ENCODE results near the gene ARMH1. TPM values are rescaled to one million over a fixed set of nuclear protein-coding genes. Genes with fewer than 3 reads are reported as not detected.
"Not testable (repeated sequence)": the region's sequence is repeated elsewhere in the genome, so short reads cannot be mapped to it uniquely, and the experiment has no call there.

ARMH1 gene
- total and polyA plus RNA-seq, 7 experiments from 2014 or later: 32.8 to 205 (median 71.8) TPM

- no peaks in the 10 kb centered on the region for H3K9me3 ChIP-seq (ENCODE audit: control insufficient read depth in 2 of 3, low read length in 3 of 3)
- Mint-ChIP-seq H3K9me3 (peaks cover 0 to 2% (median 0%) of the 10 kb centered on the region in 11 donors), H3K27ac (peak overlapping the region in 1 of 9 donors; percentile 0), H3K36me3 (peaks cover 0 to 3% (median 0%) of the 10 kb centered on the region in 5 donors), H3K27me3 (no peaks in the 10 kb centered on the region), H3K4me1 (peaks cover 12 to 46% (median 38%) of the 10 kb centered on the region in 7 donors), H3K4me3 (no peak overlapping the region)
- ChIA-PET POLR2A (interaction anchor here (1.2 to 1.5 kb wide), 4 partner anchors 11 to 276 kb away, joined by 3 to 5 read pairs (median 4); partner anchors contain the start of genes HECTD3 and UROD), CTCF (no interaction called here)
- H3K36me3 ChIP-seq (ENCODE audit: control insufficient read depth in 2 of 3, insufficient read depth in 3 of 3, low read length in 3 of 3): no peaks in the 10 kb centered on the region
- H3K4me3 ChIP-seq (ENCODE audit: low read length): no peak overlapping the region
- H3K27ac ChIP-seq (ENCODE audit: low read depth, low read length): no peak overlapping the region
- H3K27me3 ChIP-seq (ENCODE audit: control insufficient read depth in 2 of 2, insufficient read depth in 2 of 2, low read length in 2 of 2): no peaks in the 10 kb centered on the region
- intact Hi-C loops (cut with micrococcal nuclease): loop anchor here in 1 of 2 donors (5.0 kb wide), 2 partner anchors 379 to 951 kb away; partner anchors contain the start of genes ERI3, GPBP1L1 and TMEM69
- H3K4me1 ChIP-seq (ENCODE audit: control insufficient read depth in 2 of 2, insufficient read depth in 2 of 2, low read length in 2 of 2): peaks cover 9 to 13% of the 10 kb centered on the region in 2 donors
- ATAC-seq (no peak), DNase-seq (no peak)
Observed at GRCh38 chr1:44735992-44736391, 61.5 kb downstream of the ARMH1 start.

GRCh38 chr1:44738953-44739306 is 64.4 kb downstream of the ARMH1 start:
- H3K36me3 ChIP-seq (ENCODE audit: control insufficient read depth in 2 of 3, insufficient read depth in 3 of 3, low read length in 3 of 3); H3K27me3 ChIP-seq (ENCODE audit: control insufficient read depth in 2 of 2, insufficient read depth in 2 of 2, low read length in 2 of 2); H3K27me3 Mint-ChIP-seq; H3K4me1 ChIP-seq (ENCODE audit: control insufficient read depth in 2 of 2, insufficient read depth in 2 of 2, low read length in 2 of 2); ATAC-seq; DNase-seq; H3K36me3 Mint-ChIP-seq; CTCF ChIA-PET; H3K9me3 Mint-ChIP-seq; H3K9me3 ChIP-seq (ENCODE audit: control insufficient read depth in 2 of 3, low read length in 3 of 3): not testable (repeated sequence)
- Mint-ChIP-seq H3K4me3 (peak overlapping the region; percentile 84 to 99 (median 94)), H3K27ac (peak overlapping the region; percentile 86 to 97 (median 95)), H3K4me1 (peaks cover 9 to 34% (median 19%) of the 10 kb centered on the region in 7 donors)
- Histone ChIP-seq H3K27ac (ENCODE audit: low read depth, low read length) (peak overlapping the region; percentile 84), H3K4me3 (ENCODE audit: low read length) (peak overlapping the region; percentile 79)
- intact Hi-C loops (cut with micrococcal nuclease): loop anchor here (1.0 to 5.0 kb wide), 15 partner anchors 8 to 948 kb away; partner anchors contain the start of genes MUTYH (in 2 of the 2), RNU5D-1 (in 2 of the 2), RPS8 (in 2 of the 2) and TOE1 (in 2 of the 2)
- POLR2A ChIA-PET: interaction anchor here (0.6 to 1.6 kb wide), 6 partner anchors 17 to 1145 kb away, joined by 3 to 6 read pairs (median 4); partner anchors contain the start of gene PRDX1

GRCh38 chr1:44739307-44740178 is 65.0 kb downstream of the ARMH1 start, which contains the start of gene KIF2C:
KIF2C (plus strand) TSS chr1:44739837; CDS start chr1:44739933, 96 bp downstream.
- no peaks in the 10 kb centered on the region for H3K9me3 ChIP-seq (ENCODE audit: control insufficient read depth in 2 of 3, low read length in 3 of 3)
- H3K27me3 ChIP-seq (ENCODE audit: control insufficient read depth in 2 of 2, insufficient read depth in 2 of 2, low read length in 2 of 2): no peaks in the 10 kb centered on the region
- peak within 1 kb of the TSS; percentile 86 to 97 (median 95) for H3K27ac Mint-ChIP-seq
- H3K4me1 Mint-ChIP-seq: peaks cover 9 to 39% (median 19%) of the 10 kb centered on the region in 7 donors
- H3K27me3 Mint-ChIP-seq: no peaks in the 10 kb centered on the region
- peak within 1 kb of the TSS; percentile 79 for H3K4me3 ChIP-seq (ENCODE audit: low read length)
- H3K36me3 ChIP-seq (ENCODE audit: control insufficient read depth in 2 of 3, insufficient read depth in 3 of 3, low read length in 3 of 3): no peaks in the 10 kb centered on the region
- peaks cover 5 to 7% of the 10 kb centered on the region in 2 donors for H3K4me1 ChIP-seq (ENCODE audit: control insufficient read depth in 2 of 2, insufficient read depth in 2 of 2, low read length in 2 of 2)
- ChIA-PET POLR2A (interaction anchor here (0.6 to 1.6 kb wide), 7 partner anchors 18 to 1144 kb away, joined by 3 to 6 read pairs (median 4); partner anchors contain the start of genes PRDX1 and RPS8), CTCF (no interaction called here)
- peaks cover 0 to 6% (median 0%) of the 10 kb centered on the region in 5 donors for H3K36me3 Mint-ChIP-seq
- intact Hi-C loops (cut with micrococcal nuclease): loop anchor here (1.0 to 5.0 kb wide), 15 partner anchors 8 to 948 kb away; partner anchors contain the start of genes MUTYH (in 2 of the 2), RNU5D-1 (in 2 of the 2), RPS8 (in 2 of the 2) and TOE1 (in 2 of the 2)
- H3K27ac ChIP-seq (ENCODE audit: low read depth, low read length): peak within 1 kb of the TSS; percentile 84
- peak within 1 kb of the TSS; percentile 84 to 99 (median 94) for H3K4me3 Mint-ChIP-seq
- DNase-seq (peak; percentile 87 to 96 (median 94)), ATAC-seq (peak; percentile 100)
- H3K9me3 Mint-ChIP-seq: no peaks in the 10 kb centered on the region

DNA sequence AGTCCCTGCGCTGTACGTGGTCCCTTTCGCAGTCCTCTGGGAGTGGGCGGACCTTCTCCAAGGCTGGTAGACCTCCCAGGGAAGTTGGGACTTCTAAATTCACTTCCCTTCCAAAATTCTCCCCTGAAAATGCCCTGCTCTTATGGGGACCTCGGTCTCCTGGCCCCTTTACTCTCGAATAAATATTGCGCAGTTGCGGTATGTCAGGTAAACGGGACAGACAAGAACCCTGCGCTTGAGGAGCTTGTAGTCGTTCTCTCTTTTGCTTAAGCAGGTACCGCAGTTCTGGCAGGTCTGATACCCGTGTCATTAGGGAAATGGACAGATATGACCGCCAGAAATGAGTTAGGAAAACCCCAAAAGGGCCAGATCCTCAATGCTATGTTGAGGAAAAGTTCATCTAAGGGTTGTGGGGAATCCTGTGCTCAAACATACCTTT is 65.7 kb downstream of the ARMH1 start:
- H3K27ac Mint-ChIP-seq: peak overlapping the region in 5 of 9 donors; percentile 86 to 96 (median 95)

DNA sequence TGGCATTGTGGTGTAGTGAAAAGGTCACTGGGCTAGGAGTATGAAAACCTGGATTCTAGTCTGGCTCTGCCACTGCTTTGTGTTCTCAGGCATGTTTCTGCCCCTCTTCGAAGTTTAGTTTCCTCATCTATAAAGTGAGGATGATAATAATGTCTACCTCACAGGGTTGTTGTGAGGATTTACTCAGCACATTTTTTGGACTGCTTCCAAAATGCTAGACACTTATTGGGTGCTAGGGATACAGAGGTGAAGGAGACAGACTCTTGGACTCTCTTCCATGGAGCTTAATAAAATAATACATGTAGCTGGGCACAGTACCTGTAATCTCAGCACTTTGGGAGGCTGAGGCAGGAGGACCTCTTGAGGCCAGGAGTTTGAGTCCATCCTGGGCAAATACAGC is 68.7 kb downstream of the ARMH1 start:
- Histone ChIP-seq H3K9me3 (ENCODE audit: control insufficient read depth in 2 of 3, low read length in 3 of 3) (no peaks in the 10 kb centered on the region), H3K27ac (ENCODE audit: low read depth, low read length) (no peak overlapping the region), H3K36me3 (ENCODE audit: control insufficient read depth in 2 of 3, insufficient read depth in 3 of 3, low read length in 3 of 3) (no peaks in the 10 kb centered on the region), H3K4me3 (ENCODE audit: low read length) (no peak overlapping the region), H3K27me3 (ENCODE audit: control insufficient read depth in 2 of 2, insufficient read depth in 2 of 2, low read length in 2 of 2) (no peaks in the 10 kb centered on the region), H3K4me1 (ENCODE audit: control insufficient read depth in 2 of 2, insufficient read depth in 2 of 2, low read length in 2 of 2) (peaks cover 5 to 7% of the 10 kb centered on the region in 2 donors)
- Mint-ChIP-seq H3K27ac (peak overlapping the region in 1 of 9 donors; percentile 44), H3K9me3 (no peaks in the 10 kb centered on the region), H3K36me3 (peaks cover 0 to 14% (median 0%) of the 10 kb centered on the region in 5 donors), H3K27me3 (no peaks in the 10 kb centered on the region), H3K4me1 (peaks cover 7 to 49% (median 22%) of the 10 kb centered on the region in 7 donors), H3K4me3 (peak overlapping the region in 1 of 10 donors; percentile 33)
- ATAC-seq (no peak), DNase-seq (no peak)
- intact Hi-C loops (cut with micrococcal nuclease): no loop called here
- POLR2A ChIA-PET: interaction anchor here (0.7 to 1.8 kb wide), 3 partner anchors 10 to 32 kb away, joined by 4 to 5 read pairs (median 4); partner anchors contain the start of gene RPS8
- CTCF ChIA-PET: interaction anchor here (1.0 to 2.8 kb wide), 2 partner anchors 12 to 42 kb away, joined by 4 to 9 read pairs; partner anchors contain the start of gene RNU5D-1

More for the DNA sequence above, 65.7 kb downstream of the ARMH1 start:
- peaks cover 0 to 6% (median 0%) of the 10 kb centered on the region in 5 donors for H3K36me3 Mint-ChIP-seq
- Histone ChIP-seq H3K4me3 (ENCODE audit: low read length) (peak overlapping the region; percentile 79), H3K36me3 (ENCODE audit: control insufficient read depth in 2 of 3, insufficient read depth in 3 of 3, low read length in 3 of 3) (no peaks in the 10 kb centered on the region), H3K27me3 (ENCODE audit: control insufficient read depth in 2 of 2, insufficient read depth in 2 of 2, low read length in 2 of 2) (no peaks in the 10 kb centered on the region), H3K9me3 (ENCODE audit: control insufficient read depth in 2 of 3, low read length in 3 of 3) (no peaks in the 10 kb centered on the region), H3K4me1 (ENCODE audit: control insufficient read depth in 2 of 2, insufficient read depth in 2 of 2, low read length in 2 of 2) (peaks cover 5 to 7% of the 10 kb centered on the region in 2 donors), H3K27ac (ENCODE audit: low read depth, low read length) (peak overlapping the region; percentile 84)
- H3K27me3 Mint-ChIP-seq: no peaks in the 10 kb centered on the region
- peaks cover 9 to 42% (median 19%) of the 10 kb centered on the region in 7 donors for H3K4me1 Mint-ChIP-seq
- no peaks in the 10 kb centered on the region for H3K9me3 Mint-ChIP-seq
- H3K4me3 Mint-ChIP-seq: peak overlapping the region; percentile 84 to 99 (median 94)
- intact Hi-C loops (cut with micrococcal nuclease): no loop called here
- ChIA-PET CTCF (no interaction called here), POLR2A (interaction anchor here (0.7 to 1.5 kb wide), 5 partner anchors 8 to 689 kb away, joined by 3 to 7 read pairs (median 4); partner anchors contain the start of gene RPS8)
- ATAC-seq (no peak), DNase-seq (no peak)

DNA sequence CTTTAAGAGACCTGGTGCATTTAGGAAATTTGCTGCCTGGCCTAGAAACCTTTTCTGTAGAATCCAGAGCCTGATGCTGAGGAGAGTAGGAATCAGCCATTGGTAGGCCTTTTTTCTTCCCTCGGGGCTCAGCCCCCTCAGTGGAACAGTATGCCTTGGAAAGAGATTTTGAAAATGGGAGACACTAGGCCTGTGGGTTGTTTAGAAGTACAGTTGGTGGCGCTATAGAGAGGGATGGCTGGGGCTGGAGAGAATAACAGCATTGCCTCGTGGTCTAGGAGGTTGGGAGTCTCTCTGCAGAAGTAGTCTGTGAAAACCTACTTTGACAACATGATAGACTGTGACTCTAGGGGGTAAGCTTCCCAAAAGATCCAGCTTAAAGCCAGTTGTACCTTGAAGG is 73.4 kb downstream of the ARMH1 start:
- peaks cover 0 to 20% (median 0%) of the 10 kb centered on the region in 5 donors for H3K36me3 Mint-ChIP-seq
- POLR2A ChIA-PET: interaction anchor here (0.9 to 2.0 kb wide), 3 partner anchors 26 to 65 kb away, joined by 3 to 7 read pairs (median 3); partner anchors contain the start of gene RPS8
- no peak for ATAC-seq

More for the DNA sequence above, 73.4 kb downstream of the ARMH1 start:
- Mint-ChIP-seq H3K27ac (peak overlapping the region in 1 of 9 donors; percentile 51), H3K9me3 (no peaks in the 10 kb centered on the region), H3K4me1 (peaks cover 0 to 25% (median 0%) of the 10 kb centered on the region in 7 donors), H3K4me3 (no peak overlapping the region), H3K27me3 (no peaks in the 10 kb centered on the region)
- intact Hi-C loops (cut with micrococcal nuclease): no loop called here
- H3K27me3 ChIP-seq (ENCODE audit: control insufficient read depth in 2 of 2, insufficient read depth in 2 of 2, low read length in 2 of 2): no peaks in the 10 kb centered on the region
- H3K4me1 ChIP-seq (ENCODE audit: control insufficient read depth in 2 of 2, insufficient read depth in 2 of 2, low read length in 2 of 2): no peaks in the 10 kb centered on the region
- CTCF ChIA-PET: interaction anchor here (0.7 to 1.0 kb wide), 3 partner anchors 17 to 162 kb away, joined by 3 read pairs; partner anchors contain the start of gene RNU5D-1
- no peaks in the 10 kb centered on the region for H3K36me3 ChIP-seq (ENCODE audit: control insufficient read depth in 2 of 3, insufficient read depth in 3 of 3, low read length in 3 of 3)
- H3K9me3 ChIP-seq (ENCODE audit: control insufficient read depth in 2 of 3, low read length in 3 of 3): no peaks in the 10 kb centered on the region
- no peak overlapping the region for H3K27ac ChIP-seq (ENCODE audit: low read depth, low read length)
- DNase-seq: no peak
- H3K4me3 ChIP-seq (ENCODE audit: low read length): no peak overlapping the region

All from naive thymus-derived CD4-positive, alpha-beta T cell (primary cell).